Dermis blood vessel endothelial cell (primary cell): Measurements from ENCODE around the gene UBE2O. TPM values are rescaled to one million over a fixed set of nuclear protein-coding genes. Genes with fewer than 3 reads are reported as not detected.

Source experiments
- DNase-seq: peaks from one replicate; pipeline ENCODE4 v3.0.0; 2010
- total RNA-seq: library from RNA; depleted of rRNA; stranded (reverse); fragments of >200 nt; gene quantifications from 2 replicates; pipeline ENCODE4 v1.2.3, GENCODE V29; 2014

UBE2O gene
- total RNA-seq, 1 donor from 2014 or later: 20.9 TPM

- peak; percentile 65 for DNase-seq
These were observed 63.7 kb downstream of the UBE2O start for GRCh38 chr17:76388966-76389888.

DNA sequence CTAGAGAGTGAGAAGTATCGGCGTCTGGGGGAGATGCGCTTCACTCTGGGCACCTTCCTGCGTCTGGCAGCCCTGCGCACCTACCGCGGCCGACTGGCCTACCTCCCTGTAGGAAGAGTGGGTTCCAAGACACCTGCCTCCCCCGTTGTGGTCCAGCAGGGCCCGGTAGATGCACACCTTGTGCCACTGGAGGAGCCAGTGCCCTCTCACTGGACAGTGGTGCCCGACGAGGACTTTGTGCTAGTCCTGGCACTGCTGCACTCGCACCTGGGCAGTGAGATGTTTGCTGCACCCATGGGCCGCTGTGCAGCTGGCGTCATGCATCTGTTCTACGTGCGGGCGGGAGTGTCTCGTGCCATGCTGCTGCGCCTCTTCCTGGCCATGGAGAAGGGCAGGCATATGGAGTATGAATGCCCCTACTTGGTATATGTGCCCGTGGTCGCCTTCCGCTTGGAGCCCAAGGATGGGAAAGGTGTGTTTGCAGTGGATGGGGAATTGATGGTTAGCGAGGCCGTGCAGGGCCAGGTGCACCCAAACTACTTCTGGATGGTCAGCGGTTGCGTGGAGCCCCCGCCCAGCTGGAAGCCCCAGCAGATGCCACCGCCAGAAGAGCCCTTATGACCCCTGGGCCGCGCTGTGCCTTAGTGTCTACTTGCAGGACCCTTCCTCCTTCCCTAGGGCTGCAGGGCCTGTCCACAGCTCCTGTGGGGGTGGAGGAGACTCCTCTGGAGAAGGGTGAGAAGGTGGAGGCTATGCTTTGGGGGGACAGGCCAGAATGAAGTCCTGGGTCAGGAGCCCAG is 65.8 kb downstream of the UBE2O start:
- DNase-seq: no peak

DNA sequence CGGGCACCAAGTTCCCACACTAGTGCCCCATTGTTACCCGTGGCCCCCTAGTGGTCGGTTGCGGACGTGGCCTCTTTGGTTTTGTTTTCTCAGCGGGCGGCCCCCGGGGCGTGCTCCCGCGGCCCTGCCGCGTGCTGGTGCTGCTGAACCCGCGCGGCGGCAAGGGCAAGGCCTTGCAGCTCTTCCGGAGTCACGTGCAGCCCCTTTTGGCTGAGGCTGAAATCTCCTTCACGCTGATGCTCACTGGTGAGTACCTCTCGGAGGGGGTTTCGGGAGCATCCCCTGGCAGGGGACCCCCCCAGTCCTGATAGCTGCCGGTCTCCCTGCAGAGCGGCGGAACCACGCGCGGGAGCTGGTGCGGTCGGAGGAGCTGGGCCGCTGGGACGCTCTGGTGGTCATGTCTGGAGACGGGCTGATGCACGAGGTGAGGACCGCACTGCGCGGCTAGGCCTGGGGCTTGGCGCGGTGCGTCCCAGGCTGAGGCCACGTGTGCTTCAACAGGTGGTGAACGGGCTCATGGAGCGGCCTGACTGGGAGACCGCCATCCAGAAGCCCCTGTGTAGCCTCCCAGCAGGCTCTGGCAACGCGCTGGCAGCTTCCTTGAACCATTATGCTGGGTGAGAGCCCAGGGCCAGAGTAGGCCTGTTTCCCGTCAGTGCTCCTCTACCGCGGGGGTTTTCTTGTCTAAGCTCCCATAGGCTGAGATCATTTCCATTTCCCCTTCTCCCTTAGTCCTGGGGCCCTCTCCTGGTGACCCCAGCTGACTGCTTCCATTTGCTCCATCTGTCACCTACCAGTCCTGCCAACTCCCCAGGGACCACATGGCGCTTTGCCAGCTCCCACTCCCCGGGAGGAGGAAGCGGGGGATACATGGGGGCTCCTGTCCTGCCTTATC is 66.8 kb downstream of the UBE2O start:
- peak; percentile 89 for DNase-seq

DNA sequence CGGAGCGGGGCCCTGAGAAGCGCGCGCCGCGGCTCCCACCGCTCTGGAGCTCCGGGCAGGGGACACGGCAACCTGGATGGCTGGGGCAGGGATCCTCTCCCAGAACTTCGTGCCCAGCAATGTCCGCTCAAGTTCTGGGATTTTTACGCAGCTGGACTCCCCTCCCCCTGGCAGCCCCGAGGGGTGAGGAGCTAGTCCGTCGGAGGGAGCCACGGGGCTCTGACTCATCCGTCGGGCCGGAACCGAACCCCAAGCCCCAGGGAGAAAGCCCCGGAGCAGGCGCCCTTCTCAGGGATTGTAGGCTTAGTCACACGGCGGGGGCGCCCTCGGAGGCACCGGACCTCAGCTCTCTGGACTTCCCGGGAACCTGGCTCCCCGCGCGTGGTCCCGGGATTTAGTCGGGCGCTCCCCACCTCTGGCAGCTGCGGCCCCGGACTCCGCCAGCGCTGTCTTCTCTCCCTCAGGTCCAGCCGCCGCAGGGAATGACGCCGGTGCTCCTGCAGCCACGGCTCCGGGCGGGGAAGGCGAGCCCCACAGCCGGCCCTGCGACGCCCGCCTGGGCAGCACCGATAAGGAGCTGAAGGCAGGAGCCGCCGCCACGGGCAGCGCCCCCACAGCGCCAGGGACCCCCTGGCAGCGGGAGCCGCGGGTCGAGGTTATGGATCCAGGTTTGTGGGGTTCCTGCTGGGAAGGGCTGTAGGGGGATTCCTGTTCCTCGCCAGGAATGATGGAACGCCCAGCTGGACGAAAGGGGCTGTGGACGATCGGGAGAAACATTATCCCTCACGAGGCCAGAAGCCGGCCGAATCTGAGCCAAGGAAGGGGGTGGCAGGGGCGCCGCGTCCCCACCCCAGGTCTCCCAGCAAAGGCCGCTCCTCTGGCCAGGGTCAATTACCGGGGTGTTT is 67.7 kb downstream of the UBE2O start:
- peak; percentile 71 for DNase-seq

DNA sequence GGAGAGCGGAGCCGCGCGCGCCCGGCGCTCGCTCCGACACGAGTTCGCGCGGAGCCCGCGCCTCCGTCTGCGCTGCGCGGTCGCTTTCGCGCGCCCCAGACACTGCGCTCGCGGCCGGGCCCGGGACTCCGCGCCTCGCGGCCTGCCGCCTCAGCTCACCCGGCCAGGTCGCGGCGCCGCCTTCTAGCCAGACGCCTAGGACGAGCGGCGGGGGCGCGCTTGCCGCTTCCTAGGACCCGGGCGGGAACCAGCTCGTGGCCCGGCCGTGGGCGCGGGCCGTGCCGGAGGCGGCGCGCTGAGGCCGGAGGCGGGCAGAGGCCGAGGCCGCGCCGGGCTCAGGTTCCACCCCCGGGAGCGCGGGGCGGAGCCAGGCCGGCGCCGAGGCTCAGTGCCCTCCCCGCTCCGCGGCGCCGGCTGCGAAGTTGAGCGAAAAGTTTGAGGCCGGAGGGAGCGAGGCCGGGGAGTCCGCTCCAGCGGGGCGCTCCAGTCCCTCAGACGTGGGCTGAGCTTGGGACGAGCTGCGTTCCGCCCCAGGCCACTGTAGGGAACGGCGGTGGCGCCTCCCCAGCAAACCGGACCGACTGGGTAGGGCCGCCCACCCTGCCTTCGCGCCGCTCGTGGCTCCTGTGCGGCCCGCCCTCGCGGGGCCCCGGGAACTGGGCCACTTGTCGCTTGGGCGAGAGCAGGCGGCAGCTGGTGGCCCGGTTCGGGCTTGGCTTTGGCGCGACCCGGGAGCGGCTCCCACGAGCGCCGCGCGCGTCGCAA is 68.5 kb downstream of the UBE2O start, which contains the start of gene SPHK1:
TSS of gene SPHK1 (plus strand) at position 388 of the 765 bp plus-strand sequence. CDS start 1,036 bp downstream, outside the sequence.
- peak; percentile 82 for DNase-seq

DNA sequence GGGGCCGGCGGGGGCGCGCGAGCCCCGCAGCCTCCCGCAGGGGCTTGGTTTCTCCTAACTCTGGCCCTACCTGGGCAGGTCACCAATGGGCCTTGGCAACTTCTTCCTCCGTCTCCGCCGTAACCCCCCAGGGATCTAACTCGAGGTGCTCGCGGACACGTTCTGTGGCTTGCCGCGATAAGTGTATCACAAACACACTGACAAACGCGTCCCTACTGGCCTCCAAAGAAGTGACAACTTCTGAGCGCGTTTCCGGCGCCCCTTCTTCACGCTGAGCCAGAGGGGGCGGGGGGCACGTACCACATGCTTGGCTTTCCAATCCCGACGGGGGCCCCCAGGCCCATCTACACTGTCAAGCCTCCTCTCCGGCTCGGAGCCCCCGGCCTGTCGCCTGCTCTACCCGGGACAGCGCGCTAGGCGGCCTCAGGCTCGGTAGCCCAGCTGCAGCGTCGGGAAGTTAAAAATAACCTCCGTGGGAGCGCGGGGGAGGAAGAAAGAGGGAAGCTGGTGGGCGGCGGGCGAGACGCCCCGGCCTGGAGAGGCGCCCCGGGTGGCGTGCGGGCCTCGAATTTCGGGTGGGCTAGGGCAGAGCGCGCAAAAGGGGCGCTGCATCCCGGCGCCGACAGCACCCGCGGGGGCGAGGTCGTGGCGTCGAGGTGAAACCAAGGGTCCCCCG is 69.3 kb downstream of the UBE2O start:
- DNase-seq: peak; percentile 67

DNA sequence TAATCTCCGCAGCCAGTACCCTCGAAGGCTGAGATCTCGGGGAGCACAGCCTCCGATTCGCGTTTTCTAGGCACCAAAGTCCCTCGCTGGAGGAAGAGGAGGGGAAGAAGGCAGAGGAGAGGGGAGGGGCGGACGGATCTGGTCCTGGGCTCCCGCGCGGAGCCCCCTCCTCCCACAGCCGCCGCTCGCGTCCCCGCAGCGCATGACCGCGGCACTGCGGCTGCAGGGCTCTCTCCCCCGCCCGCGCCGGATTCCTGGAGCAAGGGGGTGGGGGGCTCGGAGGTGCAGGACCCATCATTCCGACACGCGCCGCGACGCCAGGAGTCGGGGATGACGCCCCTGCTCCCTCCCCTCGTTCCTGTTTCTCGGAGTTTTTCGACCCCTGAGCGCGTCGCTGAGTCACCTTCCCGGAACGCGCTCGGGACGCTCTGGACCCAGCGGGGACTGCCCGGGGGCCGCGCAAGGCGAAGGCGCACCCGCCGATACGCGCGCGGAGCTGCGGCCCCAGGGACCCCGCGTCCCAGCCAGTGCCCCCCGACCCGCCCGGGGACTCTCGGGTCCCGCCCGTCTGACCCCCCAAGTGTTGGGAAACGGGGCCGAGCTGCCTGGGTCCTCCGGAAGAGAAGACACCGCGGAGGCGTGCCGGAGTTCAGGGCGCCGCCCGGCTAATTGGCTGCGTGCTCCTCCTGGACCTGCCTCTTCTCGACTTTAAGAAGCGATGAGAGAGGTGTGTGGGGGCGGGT is 70.0 kb downstream of the UBE2O start:
- DNase-seq: peak; percentile 67

DNA sequence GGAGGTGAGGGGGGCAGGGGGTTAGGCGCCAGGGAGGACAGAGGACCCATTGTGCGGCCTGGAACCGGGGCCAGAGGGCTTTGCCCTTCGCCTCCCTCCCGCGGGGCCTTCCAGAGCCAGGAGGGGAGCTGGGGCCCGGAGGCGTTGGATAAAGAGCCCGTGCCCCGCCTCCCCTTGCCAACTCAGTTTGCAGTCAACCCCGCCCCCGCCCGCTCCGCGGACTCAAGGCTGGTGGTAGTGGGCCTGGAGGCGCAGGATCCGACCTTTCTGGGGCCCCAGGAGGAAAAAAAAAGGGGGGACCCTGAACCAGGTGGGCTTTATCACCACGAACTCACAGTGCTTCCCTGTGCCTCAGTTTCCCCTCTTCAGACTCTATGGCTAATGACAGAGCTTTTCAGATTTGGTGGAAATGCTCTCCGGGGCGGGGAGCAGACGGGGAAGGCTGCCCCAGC is 70.6 kb downstream of the UBE2O start:
- DNase-seq: peak; percentile 47

DNA sequence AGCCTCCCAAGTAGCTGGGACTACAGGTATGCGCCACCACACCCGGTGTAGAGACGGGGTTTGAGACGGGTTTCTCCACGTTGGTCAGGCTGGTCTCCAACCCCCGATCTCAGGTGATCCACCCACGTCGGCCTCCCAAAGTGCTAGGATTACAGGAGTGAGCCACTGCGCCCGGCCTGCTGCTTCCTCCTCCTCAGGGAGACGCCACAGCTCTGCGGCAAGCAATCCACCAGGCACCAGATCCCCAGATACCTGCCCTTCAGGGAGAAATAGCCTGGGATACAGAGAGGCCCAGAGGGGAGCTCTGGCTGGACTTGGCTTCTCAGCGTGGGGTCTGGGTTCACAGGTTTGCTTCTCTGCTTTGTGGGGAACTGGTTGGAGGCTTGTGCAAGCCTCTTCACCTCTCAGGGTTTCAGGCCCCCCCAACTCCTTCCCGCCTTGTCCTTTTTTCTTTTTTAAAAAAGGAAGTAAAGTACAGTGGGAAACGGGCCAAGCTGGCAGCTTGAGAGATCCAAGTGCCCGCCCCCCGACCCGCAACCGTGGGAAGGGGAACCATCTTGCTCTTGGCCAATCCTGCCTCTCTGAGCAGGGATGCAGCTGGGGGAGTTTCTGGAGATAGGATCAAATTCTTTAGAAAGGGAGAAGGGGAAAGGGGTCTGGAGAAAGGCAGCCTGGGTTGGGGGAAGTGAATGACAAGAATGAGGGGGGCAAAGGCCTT is 71.2 kb downstream of the UBE2O start:
- DNase-seq: peak; percentile 27

- no peak for DNase-seq
These were observed 73.1 kb downstream of the UBE2O start for GRCh38 chr17:76379646-76380376.

DNA sequence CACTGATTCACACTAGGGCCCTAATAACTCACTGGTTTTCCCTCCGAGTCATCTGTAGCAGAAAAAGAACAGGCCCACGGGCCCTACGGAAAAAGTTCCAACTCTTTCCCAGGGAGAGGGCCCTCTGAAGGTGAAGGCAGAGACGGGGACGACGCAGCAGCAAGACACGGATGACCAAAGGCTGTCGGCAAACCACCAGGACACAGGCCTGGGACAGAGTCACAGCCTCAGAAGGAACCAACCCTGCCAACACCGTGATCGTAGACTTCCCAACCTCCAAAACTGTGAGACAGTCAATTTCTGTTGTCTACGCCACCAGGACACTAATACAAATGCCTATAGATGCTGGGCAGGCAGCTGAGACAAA is 73.7 kb downstream of the UBE2O start:
- DNase-seq: no peak

GRCh38 chr17:76378548-76379274 is 74.2 kb downstream of the UBE2O start:
- DNase-seq: peak; percentile 56

DNA sequence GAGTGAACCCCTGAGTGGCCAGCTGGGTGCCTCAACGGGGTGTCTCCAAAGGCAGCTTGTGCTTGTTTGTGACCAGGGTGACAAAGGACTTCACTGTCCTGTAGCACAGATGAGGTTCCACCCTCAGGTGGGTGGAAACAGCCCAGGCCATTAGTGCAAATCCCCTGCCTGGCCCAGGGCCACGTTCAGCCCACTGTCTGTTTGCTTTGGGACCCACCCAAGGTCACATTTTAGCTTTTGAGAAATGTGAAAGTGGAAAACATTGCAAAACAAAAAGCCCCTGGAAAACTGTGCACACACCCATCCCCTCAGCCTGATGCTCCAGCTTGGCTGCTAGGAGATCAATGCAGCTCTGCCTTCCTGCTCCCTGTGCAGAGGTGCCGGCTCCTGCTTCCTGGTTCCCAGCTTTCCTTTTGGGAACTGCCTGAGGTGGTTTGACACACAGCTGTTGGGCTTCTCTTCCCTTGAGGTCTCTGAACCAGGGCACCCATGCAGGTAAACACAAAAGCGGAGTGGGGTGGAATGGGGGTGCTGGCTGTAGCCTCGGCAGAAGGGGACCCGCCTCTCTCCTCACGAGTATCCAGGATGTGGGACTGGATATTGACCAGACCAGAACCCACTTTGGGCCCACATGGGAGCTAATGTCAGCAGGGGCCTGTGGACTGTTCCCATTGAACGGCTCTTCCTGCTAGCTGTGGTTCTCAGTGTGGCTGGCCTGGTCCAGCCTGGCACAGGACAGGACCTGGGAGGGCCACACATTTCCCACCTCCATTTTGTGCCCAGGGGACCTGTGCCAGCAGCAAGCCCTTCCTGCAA is 76.4 kb downstream of the UBE2O start:
- no peak for DNase-seq

- DNase-seq: peak; percentile 93
These were observed 81.0 kb downstream of the UBE2O start for GRCh38 chr17:76371656-76372628.
